Hepatocyte (in vitro differentiated cells): ENCODE results near the gene SKAP1.

Source experiments
- EZH2phosphoT487 ChIP-seq: fragments of 200-600 bp; sonication (generic); IDR thresholded peaks from one replicate; pipeline ENCODE4 v1.6.1; 2018; ENCODE audit warnings: antibody characterized with exemption, mild to moderate bottlenecking, low read depth, moderate library complexity; ENCODE audit not compliant: unreplicated experiment, severe bottlenecking
- TF ChIP-seq, protein P1 (sequence below): fragments of 200-600 bp; sonication (generic); IDR thresholded peaks from 2 replicates; pipeline ENCODE4 v1.5.1; 2016; ENCODE audit warnings: antibody characterized with exemption, mild to moderate bottlenecking; ENCODE audit not compliant: poor library complexity

DNA sequence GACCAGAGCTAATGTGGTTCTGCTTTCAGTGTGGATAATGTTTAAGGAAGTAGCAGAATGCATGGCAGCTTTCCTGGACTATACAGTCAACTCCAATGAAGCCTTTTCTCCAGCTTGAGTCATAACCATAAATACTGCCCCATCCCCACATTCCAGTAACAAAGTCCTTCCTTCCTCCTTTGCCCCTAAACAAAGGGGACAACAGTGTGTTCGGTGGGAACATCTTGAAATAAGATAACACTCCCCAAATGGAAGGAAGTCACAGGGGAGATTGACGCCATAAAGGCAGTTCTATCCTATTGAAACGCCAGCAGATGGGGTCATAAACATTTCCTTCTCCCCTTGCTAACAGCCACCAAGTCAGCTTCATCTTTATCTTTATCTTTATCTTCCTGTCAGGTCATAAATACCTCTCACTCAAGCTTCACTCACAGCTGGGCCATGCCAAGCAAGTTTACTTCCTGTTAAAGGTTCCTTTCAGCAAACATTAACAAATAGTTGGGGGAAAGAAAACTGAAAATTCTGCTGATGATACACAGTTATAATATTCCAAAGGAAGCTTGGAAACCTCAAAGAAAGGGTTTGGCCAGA, 185.8 kb downstream of the SKAP1 start:
- TF ChIP-seq, protein P1, sequence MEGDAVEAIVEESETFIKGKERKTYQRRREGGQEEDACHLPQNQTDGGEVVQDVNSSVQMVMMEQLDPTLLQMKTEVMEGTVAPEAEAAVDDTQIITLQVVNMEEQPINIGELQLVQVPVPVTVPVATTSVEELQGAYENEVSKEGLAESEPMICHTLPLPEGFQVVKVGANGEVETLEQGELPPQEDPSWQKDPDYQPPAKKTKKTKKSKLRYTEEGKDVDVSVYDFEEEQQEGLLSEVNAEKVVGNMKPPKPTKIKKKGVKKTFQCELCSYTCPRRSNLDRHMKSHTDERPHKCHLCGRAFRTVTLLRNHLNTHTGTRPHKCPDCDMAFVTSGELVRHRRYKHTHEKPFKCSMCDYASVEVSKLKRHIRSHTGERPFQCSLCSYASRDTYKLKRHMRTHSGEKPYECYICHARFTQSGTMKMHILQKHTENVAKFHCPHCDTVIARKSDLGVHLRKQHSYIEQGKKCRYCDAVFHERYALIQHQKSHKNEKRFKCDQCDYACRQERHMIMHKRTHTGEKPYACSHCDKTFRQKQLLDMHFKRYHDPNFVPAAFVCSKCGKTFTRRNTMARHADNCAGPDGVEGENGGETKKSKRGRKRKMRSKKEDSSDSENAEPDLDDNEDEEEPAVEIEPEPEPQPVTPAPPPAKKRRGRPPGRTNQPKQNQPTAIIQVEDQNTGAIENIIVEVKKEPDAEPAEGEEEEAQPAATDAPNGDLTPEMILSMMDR = no peak
- TF ChIP-seq EZH2phosphoT487 = no peak
